ENCODE measurements around the gene TRO.

The TRO gene

GRCh38 chrX:54961750-54962149, 41.1 kb downstream of the TRO start:
- no peak for DNase-seq

- no peak for DNase-seq
Observed at GRCh38 chrX:54964766-54965497, 44.3 kb downstream of the TRO start.

GRCh38 chrX:54977387-54977786, 56.8 kb downstream of the TRO start:
- no peak for DNase-seq

GRCh38 chrX:54978448-54978847, 57.8 kb downstream of the TRO start:
- DNase-seq = no peak

GRCh38 chrX:54979432-54979831, 58.8 kb downstream of the TRO start:
- DNase-seq = no peak

- DNase-seq = no peak
Observed at GRCh38 chrX:54980334-54980733, 59.7 kb downstream of the TRO start.
